Activated CD8-positive, alpha-beta memory T cell treated with anti-CD3 and anti-CD28 coated beads, Interleukin-2, amount 50 U/mL, for 1 hour (primary cell): Measurements from ENCODE around the gene PDZRN4.
"Not testable (repeated sequence)": the region's sequence is repeated elsewhere in the genome, so short reads cannot be mapped to it uniquely, and the experiment has no call there.

Experiments used
- DNase-seq: peaks from one replicate; pipeline ENCODE4 v3.0.0-alpha.2; 2020; ENCODE audit errors: extremely low read depth

The PDZRN4 gene

DNA sequence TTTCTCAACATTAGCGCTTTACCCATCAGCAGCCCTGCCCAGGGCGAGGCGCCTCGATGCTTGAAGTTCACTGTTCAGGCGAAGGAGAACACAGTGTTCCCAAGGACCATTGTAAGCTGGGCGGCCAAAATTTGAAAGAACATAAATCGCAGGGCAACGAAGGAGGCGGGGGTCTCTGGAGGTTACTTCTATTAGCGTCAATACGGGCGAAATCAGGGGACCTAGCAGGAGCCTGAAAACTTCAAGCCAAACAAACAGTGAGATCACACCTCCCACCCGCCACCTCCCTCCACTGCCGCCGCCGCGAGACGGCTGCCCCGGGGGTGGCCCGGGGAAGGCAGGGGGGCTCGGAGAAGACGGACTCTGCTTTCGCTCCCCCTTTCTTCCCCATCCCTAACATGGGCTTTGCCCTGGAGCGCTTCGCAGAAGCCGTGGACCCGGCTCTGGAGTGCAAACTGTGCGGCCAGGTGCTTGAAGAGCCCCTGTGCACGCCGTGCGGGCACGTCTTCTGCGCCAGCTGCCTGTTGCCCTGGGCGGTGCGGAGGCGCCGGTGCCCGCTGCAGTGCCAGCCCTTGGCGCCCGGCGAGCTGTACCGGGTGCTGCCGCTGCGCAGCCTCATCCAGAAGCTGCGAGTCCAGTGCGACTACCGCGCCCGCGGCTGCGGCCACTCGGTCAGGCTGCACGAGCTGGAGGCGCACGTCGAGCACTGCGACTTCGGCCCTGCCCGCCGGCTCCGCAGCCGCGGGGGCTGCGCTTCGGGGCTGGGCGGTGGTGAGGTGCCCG lies at the start of gene PDZRN4:
PDZRN4 (plus strand) TSS at position 263 of the 783 bp plus-strand sequence.
- DNase-seq = no peak

DNA sequence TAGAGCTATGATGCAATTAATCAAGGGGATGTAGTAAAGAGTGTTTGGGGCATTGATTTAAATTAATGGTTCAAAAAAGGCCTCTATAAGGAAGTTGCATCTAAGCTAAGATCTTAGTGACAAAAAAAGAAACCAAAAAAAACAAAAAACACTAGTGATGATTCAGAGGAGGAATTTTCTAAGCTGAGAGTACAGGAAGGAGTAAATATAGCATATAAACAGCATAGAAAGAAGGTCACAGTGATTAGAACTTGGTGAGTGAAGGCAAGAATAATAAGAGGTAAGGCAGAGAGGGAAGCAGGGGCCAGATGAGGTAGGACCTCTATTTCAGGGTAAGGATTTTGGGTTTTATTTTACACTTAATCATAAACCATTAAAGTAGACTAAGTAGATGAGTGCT lies 48.0 kb upstream of the PDZRN4 start:
- DNase-seq = no peak

DNA sequence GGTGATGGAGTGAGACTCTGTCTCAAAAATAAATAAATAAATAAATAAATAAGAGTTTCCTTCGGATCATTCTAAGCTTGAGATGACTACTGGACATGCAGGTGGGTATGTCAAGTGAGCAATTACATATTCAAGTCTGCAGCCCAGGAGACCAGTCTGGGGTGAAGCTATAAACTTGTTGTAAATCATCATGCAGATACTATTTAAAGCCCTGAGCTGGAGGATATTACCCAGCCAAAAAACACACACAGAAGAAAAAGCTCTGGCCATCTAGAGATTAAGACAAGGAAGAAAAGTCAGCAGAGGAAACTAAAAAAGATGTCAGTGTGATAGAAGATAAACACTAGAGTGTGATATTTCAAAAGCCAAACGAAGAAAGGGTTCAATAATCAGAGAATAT lies 47.0 kb upstream of the PDZRN4 start:
- no peak for DNase-seq

DNA sequence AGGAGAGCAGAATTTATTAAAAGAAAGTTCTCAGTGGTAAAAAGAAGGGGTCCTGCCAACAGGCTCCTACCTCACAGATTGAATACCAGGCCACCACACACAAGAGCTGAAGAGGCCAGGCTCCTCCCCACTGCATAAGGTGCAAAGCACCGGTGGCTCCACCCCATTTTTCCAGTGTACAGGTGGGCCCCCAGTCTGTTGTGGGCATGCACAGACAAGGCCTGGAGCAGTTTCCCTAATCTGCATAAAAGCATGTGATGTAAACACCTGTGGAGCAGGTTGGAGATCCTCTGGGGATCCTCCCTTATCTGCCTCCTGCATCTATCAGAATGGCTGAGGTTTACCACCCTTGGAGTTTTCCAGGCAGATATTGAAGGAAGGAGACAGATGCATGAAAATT lies 45.7 kb upstream of the PDZRN4 start:
- DNase-seq = no peak

DNA sequence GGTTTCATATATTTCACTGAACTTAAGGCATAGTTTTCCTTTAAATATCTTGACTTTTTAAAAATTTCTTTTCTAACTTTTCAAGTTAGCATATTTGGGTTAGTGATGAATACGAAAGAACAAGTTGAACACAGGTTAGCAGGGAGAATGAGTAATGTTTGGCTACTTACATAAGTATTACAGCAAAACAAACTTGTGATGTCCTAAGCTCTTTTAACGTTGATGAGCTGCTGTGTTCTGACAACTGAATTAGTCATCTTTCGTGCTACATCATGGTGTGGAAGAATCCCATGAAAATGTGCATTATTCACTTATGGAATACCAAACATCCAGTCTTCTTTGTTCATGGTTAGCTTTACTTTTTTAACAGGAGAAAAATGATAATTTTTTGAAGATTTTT lies 36.3 kb upstream of the PDZRN4 start:
- no peak for DNase-seq

DNA sequence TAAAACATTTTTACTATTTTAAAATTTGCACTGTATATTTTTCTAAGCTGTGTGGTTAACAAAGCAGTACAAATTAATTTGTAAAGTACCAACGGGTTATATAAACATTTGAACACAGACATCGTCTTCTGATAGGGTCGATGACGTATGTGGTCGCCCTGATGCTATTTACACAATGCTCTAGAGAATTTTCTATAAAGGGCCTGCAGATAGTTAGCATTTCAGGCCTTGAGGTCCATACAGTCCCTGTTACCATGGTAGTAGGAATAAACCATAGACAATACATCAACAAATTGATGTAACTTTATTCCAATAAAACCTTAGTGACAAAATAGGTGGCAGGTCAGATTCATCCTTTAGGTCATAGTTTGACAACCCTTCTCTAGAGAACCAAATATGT lies 25.7 kb upstream of the PDZRN4 start:
- no peak for DNase-seq

DNA sequence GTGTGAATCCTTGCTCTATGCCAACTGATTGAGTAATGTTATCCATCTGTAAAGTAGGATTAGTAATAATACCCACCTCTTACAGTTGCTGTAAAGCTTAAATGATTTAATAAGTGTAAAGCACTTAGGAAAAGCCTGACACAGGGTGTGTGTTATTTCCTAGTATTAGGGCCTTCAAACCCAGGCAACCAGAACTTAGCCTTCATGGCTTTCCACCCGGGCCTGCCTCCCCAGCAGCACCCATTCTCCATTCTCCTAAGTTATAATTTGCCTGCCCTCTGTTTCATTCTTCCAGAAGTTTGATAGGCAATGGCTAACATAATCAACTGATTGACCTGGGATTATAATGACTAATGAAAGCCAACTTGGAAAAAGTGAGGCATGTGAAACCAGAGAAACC lies 20.4 kb upstream of the PDZRN4 start:
- DNase-seq = no peak

DNA sequence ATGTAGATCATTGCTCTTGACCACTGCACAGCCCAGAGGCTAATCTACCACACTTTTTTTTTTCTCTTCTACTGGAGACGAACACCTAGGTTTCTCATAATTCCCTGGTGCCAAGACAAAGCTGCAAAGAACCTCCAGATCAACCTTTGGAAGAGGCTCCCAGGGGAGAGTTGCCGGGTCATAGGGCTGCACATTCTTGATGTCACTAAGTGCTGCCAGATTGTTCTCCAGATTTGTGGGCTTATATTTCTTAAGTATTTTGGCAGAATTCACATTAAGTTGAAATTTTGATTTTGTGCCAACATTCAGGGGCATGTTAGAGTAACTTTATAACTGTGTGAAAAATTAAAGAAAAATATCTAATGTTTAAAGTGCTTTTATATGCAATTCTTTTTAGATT lies 13.5 kb upstream of the PDZRN4 start:
- DNase-seq = no peak

DNA sequence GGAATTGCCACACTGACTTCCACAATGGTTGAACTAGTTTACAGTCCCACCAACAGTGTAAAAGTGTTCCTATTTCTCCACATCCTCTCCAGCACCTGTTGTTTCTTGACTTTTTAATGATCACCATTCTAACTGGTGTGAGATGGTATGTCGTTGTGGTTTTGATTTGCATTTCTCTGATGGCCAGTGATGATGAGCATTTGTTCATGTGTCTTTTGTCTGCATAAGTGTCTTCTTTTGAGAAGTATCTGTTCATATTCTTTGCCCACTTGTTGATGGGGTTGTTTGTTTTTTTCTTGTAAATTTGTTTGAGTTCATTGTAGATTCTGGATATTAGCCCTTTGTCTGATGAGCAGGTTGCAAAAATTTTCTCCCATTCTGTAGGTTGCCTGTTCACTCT lies 8.6 kb upstream of the PDZRN4 start:
- DNase-seq = not testable (repeated sequence)

DNA sequence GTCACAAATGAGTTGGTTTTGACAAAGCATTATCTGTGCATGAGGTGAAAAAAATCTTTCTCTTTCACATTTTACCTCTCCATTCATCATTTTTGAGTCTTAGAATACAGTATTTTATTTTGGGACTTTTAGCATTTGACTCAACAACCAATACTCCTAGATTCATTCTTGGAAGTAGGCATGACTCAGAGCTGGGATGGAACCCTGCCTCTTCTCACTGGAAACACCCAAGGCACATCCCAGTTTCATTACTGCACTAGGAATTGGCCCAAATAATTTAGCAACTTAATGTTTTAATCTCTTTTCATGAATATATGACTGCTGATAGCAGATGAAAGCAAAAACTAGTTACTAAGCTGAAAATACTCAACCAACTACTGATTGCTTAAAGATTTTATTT lies 3.3 kb upstream of the PDZRN4 start:
- no peak for DNase-seq

DNA sequence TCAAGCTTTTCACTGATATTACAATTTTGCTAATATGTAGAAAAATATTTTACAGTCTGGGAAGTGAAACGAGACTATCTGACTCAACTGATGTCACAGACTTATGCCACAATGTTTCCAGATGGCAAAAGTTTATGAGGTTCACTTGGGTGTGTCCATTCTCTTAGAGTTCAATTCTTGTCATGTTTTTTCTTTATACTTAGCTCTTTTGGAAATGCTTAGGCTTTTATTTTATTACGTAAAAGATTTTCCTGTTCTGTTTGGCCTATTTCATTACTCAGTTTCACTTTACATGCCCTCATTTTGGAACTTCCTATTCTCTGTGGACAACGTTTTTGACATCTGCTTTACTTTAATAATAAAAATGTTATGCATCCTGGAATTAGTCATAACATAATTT lies 2.1 kb upstream of the PDZRN4 start:
- DNase-seq = no peak

DNA sequence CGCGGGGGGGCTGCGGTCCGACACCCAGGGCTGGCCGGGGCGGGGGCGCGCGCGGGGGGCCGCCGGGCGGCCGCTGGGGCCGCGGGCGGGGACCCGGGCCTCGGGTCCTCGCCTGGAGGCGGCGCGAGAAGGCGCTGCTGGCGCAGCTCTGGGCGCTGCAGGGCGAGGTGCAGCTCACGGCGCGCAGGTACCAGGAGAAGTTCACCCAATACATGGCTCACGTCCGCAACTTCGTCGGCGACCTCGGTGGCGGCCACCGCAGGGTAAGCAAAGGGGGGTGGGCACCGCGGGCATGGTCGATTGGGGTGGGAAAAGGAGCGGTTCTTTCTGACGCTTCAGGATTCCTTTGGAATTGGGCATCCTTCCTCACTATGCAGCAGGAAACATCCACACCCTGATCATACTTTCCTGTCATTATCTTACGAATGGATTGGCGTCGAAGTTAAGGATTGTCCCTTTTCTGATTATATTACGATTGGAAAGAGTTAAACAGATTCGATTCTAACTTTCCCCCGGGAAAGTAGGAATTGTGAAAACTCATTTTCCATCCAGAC lies 798 bp downstream of the PDZRN4 start:
- DNase-seq = no peak

DNA sequence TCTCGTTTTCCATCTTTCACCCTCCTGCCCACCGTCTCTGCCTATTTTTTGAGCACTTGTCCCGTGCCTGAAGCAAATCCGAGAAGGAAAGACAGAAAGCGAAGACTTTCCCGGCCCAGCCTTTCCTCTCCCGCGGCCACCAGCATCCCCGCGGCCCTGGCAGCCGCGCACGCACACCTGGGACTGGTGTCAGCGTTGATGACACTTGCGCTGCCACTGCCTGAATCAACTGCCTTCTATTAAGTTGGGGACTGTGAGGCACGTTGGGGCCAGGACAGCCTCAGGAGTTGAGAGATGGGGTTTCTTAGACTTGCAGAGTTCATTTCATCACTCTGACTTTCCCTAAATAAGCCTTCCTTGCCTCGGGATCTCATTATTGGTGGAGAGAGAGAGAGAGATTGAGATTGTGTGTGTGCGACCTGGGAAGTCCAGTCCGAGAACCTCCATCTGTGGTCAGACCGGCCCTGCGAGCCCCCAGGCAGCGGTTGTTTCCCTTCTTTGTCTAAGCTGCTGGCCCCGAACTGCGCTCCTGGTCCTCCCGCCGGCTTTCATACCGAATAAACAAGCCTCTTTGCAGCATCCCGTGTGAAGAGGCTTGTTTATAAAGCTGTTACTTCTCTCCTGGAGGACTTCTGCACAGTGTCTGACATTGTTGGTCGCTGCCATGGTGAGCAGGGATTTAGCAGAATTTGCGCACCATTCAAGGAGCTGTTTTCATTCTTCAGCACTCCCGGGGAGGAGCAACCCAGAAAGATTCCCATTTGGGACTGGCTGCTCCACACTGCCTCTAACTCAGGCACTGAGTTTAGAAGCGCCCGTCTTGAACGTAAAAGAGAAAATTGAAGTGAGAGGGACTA lies 1.5 kb downstream of the PDZRN4 start:
- no peak for DNase-seq

DNA sequence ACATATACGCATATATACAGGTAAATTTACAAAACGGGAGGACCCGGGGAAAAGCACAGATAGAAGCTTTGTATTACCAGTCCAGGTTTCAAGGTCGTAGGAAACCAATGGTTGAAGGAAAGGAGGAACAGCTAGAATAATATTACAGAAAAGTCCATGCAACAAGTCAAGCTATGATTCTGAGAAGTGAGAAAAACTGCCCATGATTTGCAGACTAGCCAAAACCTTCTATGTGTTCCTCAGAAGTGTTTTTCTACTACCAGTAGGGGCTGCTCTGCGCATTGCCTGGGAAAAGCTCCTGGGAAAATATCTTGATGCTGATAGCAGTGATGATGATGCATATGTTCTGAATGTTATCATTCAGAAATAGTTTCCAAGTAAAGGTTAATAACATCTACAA lies 2.2 kb downstream of the PDZRN4 start:
- no peak for DNase-seq

DNA sequence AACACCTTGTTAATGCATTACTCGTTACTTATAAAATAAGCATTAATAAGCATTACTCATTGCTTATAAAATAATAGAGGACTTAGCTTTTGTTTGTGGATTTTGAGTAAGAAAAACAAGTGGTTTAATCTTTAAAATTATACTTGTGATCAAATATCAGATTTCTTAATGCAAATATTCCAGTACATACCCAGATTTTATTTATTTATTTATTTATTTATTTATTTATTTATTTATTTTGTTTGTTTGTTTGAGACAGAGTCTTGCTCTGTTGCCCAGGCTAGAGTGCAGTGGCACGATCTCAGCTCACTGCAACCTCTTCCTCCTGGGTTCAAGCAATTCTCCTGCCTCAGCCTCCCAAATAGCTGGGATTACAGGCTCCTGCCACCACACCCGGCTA lies 3.4 kb downstream of the PDZRN4 start:
- not testable (repeated sequence) for DNase-seq

DNA sequence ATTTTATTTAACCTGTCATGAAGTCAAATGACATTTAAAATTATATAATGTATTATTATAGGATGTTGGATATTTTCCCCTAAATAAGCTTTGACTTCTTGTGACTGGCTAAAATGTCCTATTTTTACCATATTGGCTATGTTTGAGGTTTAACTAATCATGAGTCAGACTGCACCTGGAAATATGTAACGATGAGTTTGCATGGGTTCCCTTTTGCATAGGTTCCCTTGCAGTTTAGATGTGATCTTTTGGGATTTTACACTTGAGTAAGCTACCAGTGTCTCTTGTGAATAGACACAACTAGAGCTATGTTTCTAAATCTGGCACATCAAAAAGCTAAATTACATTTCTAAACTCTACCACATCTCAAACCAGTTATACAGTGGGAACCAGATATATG lies 5.2 kb downstream of the PDZRN4 start:
- DNase-seq = no peak

DNA sequence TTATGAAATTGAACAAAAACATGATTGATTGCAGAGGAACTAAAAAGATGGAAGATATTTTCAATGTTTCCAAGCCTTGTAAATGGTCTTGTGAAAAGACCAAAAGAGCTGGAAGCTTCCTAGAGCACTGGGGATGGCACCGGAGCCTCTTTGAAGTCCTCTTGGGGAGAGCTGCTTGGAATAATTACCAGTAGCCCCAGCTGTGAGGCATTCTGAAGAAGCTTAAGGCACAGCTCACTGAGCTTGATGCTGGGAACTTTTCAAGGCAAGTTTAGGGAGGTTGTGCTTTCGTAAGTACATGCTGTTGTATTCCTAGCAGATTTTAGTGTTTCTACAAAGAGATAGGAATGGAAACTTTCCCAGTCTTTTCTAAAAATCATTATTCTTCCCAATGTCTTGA lies 13.9 kb downstream of the PDZRN4 start:
- DNase-seq = no peak

DNA sequence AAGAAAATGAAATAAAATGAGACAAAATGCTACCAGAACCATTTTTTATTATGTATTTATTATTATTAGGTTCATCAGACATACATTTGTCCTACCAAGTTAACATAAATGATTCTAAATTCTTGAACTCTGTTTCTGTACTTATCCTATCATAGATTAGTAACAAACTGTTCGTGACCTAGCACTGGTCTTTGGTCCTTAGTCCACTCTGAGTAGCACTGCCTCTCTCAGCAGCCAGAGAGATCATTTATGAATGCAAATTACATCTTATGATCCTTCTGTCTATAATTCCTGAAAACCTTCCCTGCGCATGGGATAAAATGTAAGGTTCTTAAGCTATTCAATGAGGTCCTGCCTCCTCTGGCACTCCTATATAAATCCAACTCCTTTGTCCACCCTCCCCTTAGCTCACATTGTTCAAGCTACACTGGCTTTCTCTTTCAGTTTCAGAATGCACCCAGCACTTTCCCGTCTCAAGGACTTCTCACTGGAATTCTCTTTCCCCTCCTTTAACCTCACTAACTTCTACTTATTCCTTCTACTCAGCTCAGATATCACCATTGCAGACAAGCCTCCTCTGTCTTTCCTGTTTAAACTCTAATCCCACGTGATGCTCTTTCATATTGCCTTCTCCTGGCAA lies 17.1 kb downstream of the PDZRN4 start:
- DNase-seq = no peak

DNA sequence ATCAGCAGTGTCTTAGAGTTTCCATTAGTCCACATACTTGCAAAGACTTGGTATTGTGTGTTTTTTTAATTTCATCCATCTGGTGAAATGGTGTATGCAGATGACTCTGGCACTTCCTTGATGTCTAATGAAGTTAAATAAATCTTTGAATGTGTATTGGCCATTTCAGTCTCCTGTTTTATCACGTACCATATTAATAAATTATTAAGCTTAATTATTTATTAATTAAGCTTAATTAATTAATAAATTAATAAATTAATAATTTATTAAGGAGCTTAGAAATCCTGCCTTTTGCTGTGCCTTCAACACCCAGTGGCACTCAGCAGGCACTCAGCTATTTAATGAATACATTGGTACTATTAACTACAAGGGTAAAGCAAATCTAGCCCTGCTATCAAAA lies 18.2 kb downstream of the PDZRN4 start:
- DNase-seq = no peak

DNA sequence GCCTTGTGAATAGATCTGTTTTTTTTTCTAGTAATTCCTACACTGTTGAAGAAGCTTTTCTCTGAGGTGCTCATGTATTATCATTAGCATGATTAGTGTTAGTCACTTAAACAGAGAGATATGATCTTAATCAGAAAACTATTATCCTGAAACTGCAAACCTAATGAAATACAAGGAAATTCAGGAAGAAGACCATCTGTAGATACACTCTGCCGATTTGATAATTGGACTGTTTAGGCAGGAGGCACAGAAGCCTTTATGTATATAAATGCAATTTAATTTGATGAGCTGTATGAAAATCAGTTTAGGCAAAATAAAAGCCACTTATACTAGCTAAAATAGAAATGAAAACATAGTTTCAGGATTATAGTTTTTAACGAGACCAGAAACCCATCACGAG lies 23.3 kb downstream of the PDZRN4 start:
- no peak for DNase-seq

DNA sequence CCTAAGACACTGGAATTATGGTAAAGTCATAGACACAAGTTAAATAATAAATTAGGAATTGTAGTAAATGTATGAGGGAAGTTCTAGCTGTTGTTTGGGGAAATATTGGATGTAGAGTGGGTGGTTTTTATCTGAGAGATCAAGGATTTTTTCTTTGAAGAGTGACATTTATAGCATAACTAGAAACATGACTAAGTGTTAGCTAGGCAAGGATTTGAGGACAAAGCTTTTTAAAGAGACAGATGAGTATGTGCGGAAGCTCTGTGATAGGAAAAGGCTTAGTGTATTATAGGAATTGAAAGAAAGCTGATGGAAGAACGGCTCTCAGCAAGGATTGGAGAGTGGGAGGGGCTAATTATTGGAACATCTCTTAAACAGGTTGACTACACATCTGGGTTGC lies 24.5 kb downstream of the PDZRN4 start:
- no peak for DNase-seq

DNA sequence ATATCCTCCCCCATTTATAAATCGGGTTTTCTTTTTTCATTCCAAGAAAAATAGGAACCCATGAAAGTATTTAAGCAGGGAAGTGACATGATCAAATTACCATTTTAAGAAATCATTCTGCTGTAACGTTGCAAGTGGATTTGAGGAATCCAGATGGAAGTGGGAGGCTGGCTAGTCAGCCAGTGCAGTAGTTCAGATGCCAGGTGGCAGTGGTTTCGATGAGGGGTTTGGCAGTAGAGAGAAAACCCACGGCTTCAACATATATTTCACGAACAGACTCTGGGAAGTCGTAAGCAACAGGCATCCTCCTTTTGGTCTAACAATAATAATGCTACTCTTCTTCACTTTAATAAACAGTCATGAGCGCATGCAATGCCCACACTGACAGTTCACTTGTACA lies 25.0 kb downstream of the PDZRN4 start:
- no peak for DNase-seq
